Mesenchymal stem cell (in vitro differentiated cells and primary cell): ENCODE measurements around the gene CTSZ.

Experiments used
- DNase-seq: peaks from one replicate; pipeline ENCODE4 v3.0.0-alpha.2; 2013
- H2AFZ ChIP-seq: one replicate; pipeline ENCODE4 v1.6.1; 2013; ENCODE audit warnings: low read depth, mild to moderate bottlenecking, control low read depth, inconsistent platforms, low read length, moderate library complexity
- H2AK5ac ChIP-seq: 2 replicates; pipeline ENCODE4 v1.6.1; 2013; ENCODE audit warnings: low read length, moderate library complexity, mild to moderate bottlenecking, inconsistent platforms; ENCODE audit not compliant: severe bottlenecking
- H2BK120ac ChIP-seq: one replicate; pipeline ENCODE4 v1.6.1; 2013; ENCODE audit warnings: low read depth, mild to moderate bottlenecking, inconsistent platforms, low read length, moderate library complexity
- H2BK12ac ChIP-seq, 2 experiments: one replicate each; pipeline ENCODE4 v1.6.1; 2013; ENCODE audit warnings: inconsistent platforms in 2 of 2, low read length in 2 of 2, mild to moderate bottlenecking in 2 of 2, moderate library complexity in 2 of 2, control low read depth in 1 of 2
- H2BK15ac ChIP-seq: one replicate; pipeline ENCODE4 v1.6.1; 2013; ENCODE audit warnings: mild to moderate bottlenecking, low read depth, inconsistent platforms; ENCODE audit not compliant: poor library complexity, severe bottlenecking
- H2BK5ac ChIP-seq: 2 replicates; pipeline ENCODE4 v1.6.1; 2013; ENCODE audit warnings: low read depth, mild to moderate bottlenecking, low read length, control low read depth, inconsistent platforms; ENCODE audit not compliant: poor library complexity, severe bottlenecking
- H3K14ac ChIP-seq, 2 experiments: one replicate each; pipeline ENCODE4 v1.6.1; 2013; ENCODE audit warnings: inconsistent platforms in 2 of 2, low read length in 2 of 2, control low read depth in 1 of 2, mild to moderate bottlenecking in 1 of 2, moderate library complexity in 1 of 2
- H3K18ac ChIP-seq, 2 experiments: one replicate each; pipeline ENCODE4 v1.6.1; 2013; ENCODE audit warnings: inconsistent platforms in 2 of 2, low read length in 2 of 2, control low read depth in 1 of 2, low read depth in 1 of 2, mild to moderate bottlenecking in 1 of 2
- H3K23ac ChIP-seq, 2 experiments: one replicate each; pipeline ENCODE4 v1.6.1; 2013; ENCODE audit warnings: inconsistent platforms in 2 of 2, low read length in 2 of 2, mild to moderate bottlenecking in 2 of 2, moderate library complexity in 2 of 2, control low read depth in 1 of 2
- H3K27ac ChIP-seq: 2 replicates; pipeline ENCODE4 v1.5.1; 2013; ENCODE audit warnings: mild to moderate bottlenecking, moderate library complexity, low read length, control low read depth, inconsistent platforms; ENCODE audit not compliant: poor library complexity, severe bottlenecking
- H3K27me3 ChIP-seq, 2 experiments: 2 replicates each; pipeline versions ENCODE4 v1.6.1 to v1.7.0; 2013; ENCODE audit warnings: low read length in 2 of 2, mild to moderate bottlenecking in 2 of 2, moderate library complexity in 2 of 2, control low read depth in 1 of 2, inconsistent platforms in 1 of 2; ENCODE audit not compliant: control insufficient read depth in 1 of 2, insufficient read depth in 1 of 2
- H3K36me3 ChIP-seq, 2 experiments: 2 replicates each; pipeline versions ENCODE4 v1.6.1 to v1.7.0; 2013; ENCODE audit warnings: low read length in 2 of 2, control low read depth in 1 of 2, inconsistent platforms in 1 of 2, low read depth in 1 of 2, mild to moderate bottlenecking in 1 of 2; ENCODE audit not compliant: insufficient read depth in 2 of 2, control insufficient read depth in 1 of 2
- H3K4ac ChIP-seq, 2 experiments: one replicate each; pipeline ENCODE4 v1.6.1; 2013; ENCODE audit warnings: inconsistent platforms in 2 of 2, low read length in 2 of 2, mild to moderate bottlenecking in 2 of 2, moderate library complexity in 2 of 2, control low read depth in 1 of 2, low read depth in 1 of 2
- H3K4me1 ChIP-seq: 2 replicates; pipeline ENCODE4 v1.6.1; 2013; ENCODE audit warnings: low read depth, low read length, control low read depth; ENCODE audit not compliant: control insufficient read depth, insufficient read depth
- H3K4me2 ChIP-seq: 2 replicates; pipeline ENCODE4 v1.6.1; 2013; ENCODE audit warnings: low read length, mild to moderate bottlenecking, inconsistent platforms; ENCODE audit not compliant: poor library complexity, severe bottlenecking
- H3K4me3 ChIP-seq, 2 experiments: 2 replicates each; pipeline versions ENCODE4 v1.5.1 to v1.7.0; 2013; ENCODE audit warnings: low read length in 2 of 2, mild to moderate bottlenecking in 2 of 2, control low read depth in 1 of 2, low read depth in 1 of 2; ENCODE audit not compliant: insufficient read depth in 1 of 2
- H3K79me1 ChIP-seq: replicated peaks from 2 replicates; pipeline ENCODE4 v1.6.1; 2013; ENCODE audit warnings: mild to moderate bottlenecking, control low read depth, low read length, inconsistent platforms; ENCODE audit not compliant: poor library complexity, severe bottlenecking
- H3K9ac ChIP-seq: 2 replicates; pipeline ENCODE4 v1.7.0; 2013; ENCODE audit warnings: mild to moderate bottlenecking, low read length, moderate library complexity
- H3K9me3 ChIP-seq: 2 replicates; pipeline ENCODE4 v1.7.0; 2013; ENCODE audit warnings: mild to moderate bottlenecking, low read length; ENCODE audit not compliant: control insufficient read depth
- H4K8ac ChIP-seq: one replicate; pipeline ENCODE4 v1.6.1; 2013; ENCODE audit warnings: inconsistent platforms, mild to moderate bottlenecking, low read length, moderate library complexity
- H4K91ac ChIP-seq: one replicate; pipeline ENCODE4 v1.6.1; 2013; ENCODE audit warnings: mild to moderate bottlenecking, low read length, inconsistent platforms
- WGBS: methylation state at CpG from one replicate; pipeline ENCODE4 v1.1.7; 2013; ENCODE audit warnings: mixed read lengths; 5-methylcytosine and 5-hydroxymethylcytosine counted together

Gene CTSZ

GRCh38 chr20:59024111-59024530 lies 17.1 kb upstream of the CTSZ start:
- H4K8ac ChIP-seq, result no peak overlapping the region
- no peak overlapping the region for H3K18ac ChIP-seq
- peaks cover 2% of the 10 kb centered on the region for H3K4me1 ChIP-seq
- no peak for DNase-seq
- no peaks in the 10 kb centered on the region for H3K9me3 ChIP-seq
- H2BK15ac ChIP-seq, result no peak overlapping the region
- H3K4ac ChIP-seq, result no peak overlapping the region
- H2AK5ac ChIP-seq, result no peak overlapping the region
- H3K9ac ChIP-seq, result no peak overlapping the region
- no peak overlapping the region for H2BK120ac ChIP-seq
- H3K14ac ChIP-seq, result no peak overlapping the region
- H2BK5ac ChIP-seq, result no peak overlapping the region
- H3K27ac ChIP-seq, result no peak overlapping the region
- WGBS, result 97% methylated on average over 24 of the region's 24 CpGs
- no peak overlapping the region for H3K4me3 ChIP-seq
- peaks cover 29 to 68% of the 10 kb centered on the region in 2 experiments for H3K36me3 ChIP-seq
- no peak overlapping the region for H3K23ac ChIP-seq
- no peaks in the 10 kb centered on the region for H3K27me3 ChIP-seq
- no peak overlapping the region for H2AFZ ChIP-seq
- H3K4me2 ChIP-seq, result no peak overlapping the region
- no peak overlapping the region for H4K91ac ChIP-seq
- H2BK12ac ChIP-seq, result no peak overlapping the region
- H3K79me1 ChIP-seq, result peaks cover 16% of the 10 kb centered on the region

GRCh38 chr20:59023616-59024015 lies 16.6 kb upstream of the CTSZ start:
- Histone ChIP-seq H3K4me2 (no peak overlapping the region), H3K36me3 (peaks cover 33 to 63% of the 10 kb centered on the region in 2 experiments), H2BK120ac (no peak overlapping the region), H3K4ac (no peak overlapping the region), H4K91ac (no peak overlapping the region), H3K23ac (no peak overlapping the region), H4K8ac (no peak overlapping the region), H3K4me3 (no peak overlapping the region), H3K18ac (no peak overlapping the region), H3K27me3 (no peaks in the 10 kb centered on the region), H3K27ac (no peak overlapping the region), H3K79me1 (peaks cover 21% of the 10 kb centered on the region), H2AFZ (no peak overlapping the region), H2BK12ac (no peak overlapping the region), H2AK5ac (no peak overlapping the region), H2BK15ac (no peak overlapping the region), H3K9me3 (no peaks in the 10 kb centered on the region), H3K14ac (no peak overlapping the region), H2BK5ac (no peak overlapping the region), H3K9ac (no peak overlapping the region), H3K4me1 (peaks cover 2% of the 10 kb centered on the region)
- WGBS, result 99% methylated on average over 13 of the region's 13 CpGs
- DNase-seq, result no peak

GRCh38 chr20:59022754-59023153 lies 15.7 kb upstream of the CTSZ start:
- Histone ChIP-seq H2BK120ac (no peak overlapping the region), H2BK15ac (no peak overlapping the region), H2AK5ac (no peak overlapping the region), H3K18ac (no peak overlapping the region), H3K79me1 (peaks cover 22% of the 10 kb centered on the region), H4K8ac (no peak overlapping the region), H3K36me3 (peaks cover 38 to 56% of the 10 kb centered on the region in 2 experiments), H3K27me3 (no peaks in the 10 kb centered on the region), H3K4me1 (peaks cover 2% of the 10 kb centered on the region), H3K23ac (no peak overlapping the region), H3K4me3 (no peak overlapping the region), H4K91ac (no peak overlapping the region), H3K4me2 (no peak overlapping the region), H2AFZ (no peak overlapping the region), H3K4ac (no peak overlapping the region), H3K9me3 (no peaks in the 10 kb centered on the region), H3K27ac (no peak overlapping the region), H2BK12ac (no peak overlapping the region), H3K14ac (no peak overlapping the region), H2BK5ac (no peak overlapping the region), H3K9ac (no peak overlapping the region)
- DNase-seq, result no peak
- WGBS, result 98% methylated on average over 15 of the region's 15 CpGs

GRCh38 chr20:59020938-59021551 lies 14.0 kb upstream of the CTSZ start:
- Histone ChIP-seq H3K36me3 (peaks cover 37 to 39% of the 10 kb centered on the region in 2 experiments), H2BK5ac (no peak overlapping the region), H3K4ac (no peak overlapping the region), H4K8ac (no peak overlapping the region), H2BK12ac (no peak overlapping the region), H3K9ac (peak overlapping the region; percentile 4), H2AK5ac (no peak overlapping the region), H3K14ac (no peak overlapping the region), H3K79me1 (peaks cover 22% of the 10 kb centered on the region), H3K9me3 (no peaks in the 10 kb centered on the region), H3K4me2 (no peak overlapping the region), H3K4me3 (no peak overlapping the region), H3K27ac (peak overlapping the region; percentile 10), H3K23ac (no peak overlapping the region), H4K91ac (no peak overlapping the region), H2BK120ac (no peak overlapping the region), H3K4me1 (no peaks in the 10 kb centered on the region), H3K18ac (no peak overlapping the region), H2BK15ac (no peak overlapping the region), H2AFZ (no peak overlapping the region), H3K27me3 (no peaks in the 10 kb centered on the region)
- WGBS, result 68% methylated on average over 4 of the region's 5 CpGs
- no peak for DNase-seq
